ENCODE data around the gene XRCC3.

Gene XRCC3

DNA sequence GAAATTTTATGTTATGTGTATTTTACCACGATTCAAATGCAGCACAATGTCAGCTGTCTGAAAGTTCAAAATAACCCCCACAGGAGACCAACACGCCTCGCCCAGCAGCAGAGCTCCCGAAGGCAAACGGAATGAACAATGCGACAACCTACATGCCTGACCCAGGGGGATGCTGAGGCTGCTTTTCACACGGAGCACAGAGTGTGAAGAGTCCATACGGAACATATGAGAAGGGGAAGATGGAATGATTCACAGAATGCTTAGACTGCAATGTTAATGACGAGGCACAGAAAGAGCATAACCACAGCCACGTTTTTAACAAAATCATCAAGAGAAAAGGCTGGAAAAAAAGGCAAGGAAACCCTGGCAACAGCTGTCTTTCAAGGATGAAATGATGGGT is 22.9 kb upstream of the XRCC3 start:
- DNase-seq = no peak

GRCh38 chr14:103737432-103738045 is 22.3 kb upstream of the XRCC3 start:
- no peak for DNase-seq

DNA sequence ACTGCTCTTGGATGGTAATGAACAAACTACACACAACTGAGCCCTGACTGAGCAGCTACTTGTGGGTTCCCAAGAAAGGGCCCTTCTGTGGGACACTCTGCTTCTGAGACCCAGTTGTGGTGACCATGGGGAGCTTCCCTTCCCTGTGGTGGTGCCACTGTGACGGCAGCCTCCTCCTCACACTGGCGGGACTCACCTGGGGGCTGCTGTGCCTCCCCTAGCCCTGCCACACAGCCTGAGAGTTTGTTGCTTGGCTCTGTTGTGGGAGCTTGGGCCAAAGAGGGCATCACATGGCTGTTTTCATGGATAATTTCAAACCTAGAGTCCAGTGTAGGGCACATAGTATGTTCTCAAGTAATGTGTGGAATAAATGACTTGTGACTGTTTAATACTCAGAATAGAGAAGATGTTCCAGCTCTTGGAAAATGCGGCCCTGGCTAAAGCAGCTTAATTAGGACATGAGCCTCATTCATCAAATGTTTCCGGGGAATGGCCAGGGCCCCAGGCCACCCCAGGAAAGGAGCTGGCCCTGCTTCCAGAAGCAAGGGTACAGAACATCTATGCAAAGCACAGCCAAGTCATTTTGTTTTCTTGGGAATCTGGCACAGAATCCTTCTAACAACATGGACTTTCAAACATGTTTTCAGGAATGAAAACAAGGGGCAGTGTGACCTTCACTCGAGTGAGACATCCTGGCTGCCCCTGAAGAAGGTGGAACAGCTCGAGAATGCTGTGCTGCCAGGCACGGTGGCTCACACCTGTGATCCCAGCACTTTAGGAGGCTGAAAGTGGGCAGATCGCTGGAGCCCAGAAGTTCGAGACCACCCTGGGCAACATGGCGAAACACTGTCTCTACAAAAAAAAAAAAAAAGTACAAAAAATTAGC is 21.5 kb upstream of the XRCC3 start:
- no peak for DNase-seq

GRCh38 chr14:103735815-103736545 is 20.7 kb upstream of the XRCC3 start:
- no peak for DNase-seq

DNA sequence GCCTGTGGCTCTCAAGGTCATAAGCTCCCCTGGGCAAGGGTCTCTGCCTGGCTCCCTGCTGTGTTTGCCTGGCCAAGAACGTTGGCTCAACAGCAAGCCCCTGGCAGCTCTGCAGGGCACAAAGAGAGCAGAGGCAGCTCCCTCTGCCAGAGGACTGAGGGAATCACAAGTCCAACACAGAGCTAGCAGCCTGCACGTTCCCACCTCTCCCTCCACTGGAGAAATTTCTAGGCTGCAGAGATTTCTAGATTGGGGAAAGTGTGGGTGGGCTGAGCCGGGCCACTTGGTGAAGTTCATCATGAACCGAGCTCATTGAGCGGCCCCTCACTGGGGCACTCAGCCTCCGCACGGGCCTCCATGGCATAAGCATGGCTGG is 20.2 kb upstream of the XRCC3 start:
- DNase-seq = no peak

DNA sequence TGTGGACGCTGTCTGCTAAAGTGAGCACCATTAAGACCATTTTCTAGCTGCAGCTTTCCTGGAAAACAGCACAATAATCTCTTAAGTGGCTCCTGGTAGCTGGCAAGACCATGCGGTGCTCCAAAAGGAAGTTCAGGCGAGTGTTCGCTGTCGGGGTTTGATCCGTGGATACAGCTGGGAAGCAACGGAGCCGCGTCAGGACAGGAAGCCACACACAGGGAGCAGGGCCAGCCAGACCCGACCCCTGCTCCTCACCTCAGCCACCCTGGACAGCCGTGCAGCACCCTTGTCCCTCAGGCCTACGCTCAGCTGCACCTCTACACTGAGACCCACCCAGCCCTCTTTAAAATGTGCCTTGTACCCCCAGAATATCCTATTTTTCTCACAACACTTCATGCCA is 19.8 kb upstream of the XRCC3 start:
- DNase-seq = no peak

GRCh38 chr14:103734081-103734888 is 19.0 kb upstream of the XRCC3 start:
- no peak for DNase-seq

DNA sequence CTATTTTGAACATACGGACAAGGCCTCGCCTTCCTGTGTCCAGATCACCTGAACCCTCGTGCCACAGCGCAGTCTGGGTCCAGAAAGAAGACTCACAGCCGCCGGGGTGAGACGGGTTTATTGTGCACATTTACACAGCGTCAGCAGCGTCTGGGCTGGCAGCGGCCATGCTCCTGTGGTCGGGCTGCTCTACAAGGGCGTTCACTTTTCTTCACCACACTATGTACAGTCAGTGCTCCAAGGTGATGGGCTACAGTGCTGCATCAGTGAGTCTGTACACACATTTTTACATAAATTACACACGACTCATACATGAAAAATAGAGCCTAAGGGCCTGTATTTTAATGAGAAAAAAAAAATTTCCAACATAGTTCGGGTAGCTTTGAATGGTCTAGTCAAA is 18.4 kb upstream of the XRCC3 start:
- no peak for DNase-seq

GRCh38 chr14:103732868-103733620 is 17.8 kb upstream of the XRCC3 start:
- DNase-seq = no peak

DNA sequence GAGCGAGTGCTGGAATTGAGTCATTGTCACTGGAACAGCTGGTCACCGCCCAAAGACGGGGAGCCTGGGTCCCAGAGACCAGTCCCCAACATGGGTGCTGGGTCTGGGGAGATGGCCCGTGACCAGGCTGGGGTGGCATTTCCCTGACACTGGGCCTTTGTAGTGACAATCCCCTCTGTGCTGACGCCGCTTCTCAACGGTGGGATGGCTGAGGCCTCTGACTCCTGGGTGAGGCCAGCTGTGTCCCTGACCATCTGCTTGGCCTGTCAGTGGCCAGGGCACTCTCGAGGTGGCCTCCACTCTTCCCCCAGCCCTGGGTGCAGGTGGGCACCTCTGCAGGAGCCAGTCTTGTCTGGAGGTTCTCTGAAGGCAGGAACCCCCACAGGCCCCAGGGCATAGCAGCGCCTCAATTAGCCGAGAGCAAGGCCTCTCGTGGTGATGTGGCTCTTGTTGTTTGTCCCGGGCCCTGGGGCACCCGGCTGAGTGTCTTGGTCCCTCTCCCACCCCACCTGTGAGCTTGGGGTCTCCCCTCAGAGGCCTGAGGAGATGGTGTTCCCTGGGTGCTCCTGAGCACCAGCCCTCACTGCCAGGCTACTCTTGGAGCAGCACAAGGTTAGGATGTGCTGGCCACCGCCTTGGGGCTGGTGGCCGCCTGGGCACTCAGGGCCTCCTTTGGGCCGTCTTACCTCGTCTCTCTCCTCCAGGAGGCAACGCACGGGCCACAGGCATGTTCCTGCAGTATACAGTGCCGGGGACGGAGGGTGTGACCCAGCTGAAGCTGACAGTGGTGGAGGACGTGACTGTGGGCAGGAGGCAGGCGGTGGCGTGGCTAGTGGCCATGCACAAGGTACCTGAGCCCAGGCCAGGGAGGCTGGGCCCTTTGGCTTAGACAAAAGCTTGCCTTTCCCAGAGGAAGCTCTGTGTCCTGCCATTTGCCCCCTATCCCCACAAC is 16.9 kb upstream of the XRCC3 start:
- DNase-seq = no peak

- no peak for DNase-seq
These were observed 16.2 kb upstream of the XRCC3 start for GRCh38 chr14:103731481-103731880.

GRCh38 chr14:103730490-103731035 is 15.3 kb upstream of the XRCC3 start:
- no peak for DNase-seq

GRCh38 chr14:103729496-103730448 is 14.5 kb upstream of the XRCC3 start:
- DNase-seq = no peak

GRCh38 chr14:103728721-103729120 is 13.5 kb upstream of the XRCC3 start:
- no peak for DNase-seq

GRCh38 chr14:103728141-103728540 is 12.9 kb upstream of the XRCC3 start:
- DNase-seq = no peak

GRCh38 chr14:103727313-103727980 is 12.2 kb upstream of the XRCC3 start:
- DNase-seq = no peak

DNA sequence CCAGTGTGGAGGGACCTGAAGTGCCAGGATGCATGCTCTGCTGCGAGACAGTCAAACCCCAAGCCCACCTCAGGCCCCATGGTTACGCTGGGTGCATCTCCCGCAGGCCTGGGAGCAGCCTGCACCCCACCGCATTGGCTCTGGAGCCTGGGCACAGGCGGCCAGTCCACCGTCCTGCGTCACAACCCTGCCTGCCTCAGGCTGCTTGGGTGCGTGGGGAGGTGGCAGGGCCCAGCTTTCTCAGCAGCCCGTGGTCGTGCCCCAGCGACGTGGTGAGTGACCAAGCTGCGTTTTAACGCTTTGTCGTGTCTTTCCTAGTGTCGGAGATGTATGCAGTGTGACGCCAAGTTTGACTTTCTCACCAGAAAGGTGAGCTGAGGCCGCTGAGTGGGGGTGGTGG is 11.2 kb upstream of the XRCC3 start:
- no peak for DNase-seq

DNA sequence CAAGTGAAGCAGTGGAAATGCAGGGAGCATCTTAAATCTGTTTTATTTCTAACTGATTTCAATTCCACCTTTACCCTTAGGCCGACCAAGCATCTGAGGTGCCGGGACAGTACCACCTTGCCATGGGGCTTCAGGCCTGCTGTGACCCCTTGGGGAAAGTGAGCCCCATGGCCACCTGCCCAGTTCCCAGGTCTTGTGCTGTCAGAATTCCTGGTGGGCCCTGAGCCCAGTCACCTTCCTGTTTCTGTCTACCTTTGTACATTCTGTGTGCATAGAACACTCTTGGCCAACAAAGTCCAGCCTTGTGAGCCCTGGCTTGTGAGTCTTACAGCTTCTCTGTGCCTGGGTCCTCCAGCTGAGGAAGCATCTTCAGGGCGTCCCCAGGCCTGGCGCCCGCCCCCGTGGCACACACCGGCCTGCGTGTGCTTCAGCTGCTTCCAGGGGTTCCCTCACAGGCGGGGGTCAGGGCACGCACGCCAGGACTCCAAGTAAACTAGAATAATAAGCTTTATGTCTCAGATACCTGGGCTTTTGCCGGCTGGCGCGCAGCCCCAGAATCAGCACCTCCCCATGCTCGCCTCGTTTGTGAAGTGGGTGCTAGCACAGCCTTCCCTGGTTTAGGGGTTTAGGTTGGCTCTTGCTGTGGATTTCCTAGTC is 10.6 kb upstream of the XRCC3 start:
- DNase-seq = no peak
